HL-60 (cell line): Measurements from ENCODE around the gene FDXACB1.

Experiments
- CTCF ChIP-seq: IDR thresholded peaks from one replicate; pipeline ENCODE4 v1.5.1; 2011; ENCODE audit warnings: low read length, control low read depth, inconsistent platforms; ENCODE audit not compliant: insufficient read depth
- REST ChIP-seq: IDR thresholded peaks from 2 replicates; pipeline ENCODE4 v1.6.1; 2012; ENCODE audit warnings: low read depth; ENCODE audit not compliant: insufficient replicate concordance

GRCh38 chr11:111917312-111917711, 38.3 kb upstream of the FDXACB1 start:
- TF ChIP-seq CTCF = no peak
- TF ChIP-seq REST = no peak
